WTC11 (cell line): ENCODE measurements around the gene TMUB1. TPM values are rescaled to one million over a fixed set of nuclear protein-coding genes. Genes with fewer than 3 reads are reported as not detected.

Source experiments
- ATAC-seq: fragments of 200-7000 bp; cut with Tn5 transposase; 2 replicates; pipeline ENCODE4 v1.10.0; 2021; ENCODE audit warnings: mild to moderate bottlenecking, moderate library complexity
- CTCF ChIA-PET: fragments of 300-600 bp; sonication (Branson Sonifier 250); formaldehyde crosslinking; loops from one replicate; lab custom pipeline; 2021; ENCODE audit warnings: antibody characterized with exemption; lab: Charles Lee
- POLR2A ChIA-PET: fragments of 350-600 bp; sonication (Branson Sonifier 250); formaldehyde crosslinking; loops from one replicate; lab custom pipeline; 2021; ENCODE audit warnings: antibody characterized with exemption; lab: Charles Lee
- DNase-seq: peaks from one replicate; pipeline ENCODE4 v3.0.0; 2021; ENCODE audit warnings: low spot score
- H3K27ac Mint-ChIP-seq: 2 replicates; pipeline ENCODE4 v1.8.0; 2021; ENCODE audit warnings: mixed read lengths
- H3K27me3 Mint-ChIP-seq: 2 replicates; pipeline ENCODE4 v1.8.0; 2021; ENCODE audit warnings: low read depth, mild to moderate bottlenecking, moderate library complexity, mixed read lengths
- H3K36me3 Mint-ChIP-seq: 2 replicates; pipeline ENCODE4 v1.8.0; 2021; ENCODE audit warnings: mixed read lengths
- H3K4me1 Mint-ChIP-seq: 2 replicates; pipeline ENCODE4 v1.8.0; 2022; ENCODE audit warnings: mixed read lengths
- H3K4me3 Mint-ChIP-seq: 2 replicates; pipeline ENCODE4 v1.8.0; 2021; ENCODE audit warnings: mild to moderate bottlenecking, moderate library complexity, mixed read lengths
- H3K9me3 Mint-ChIP-seq: 2 replicates; pipeline ENCODE4 v1.8.0; 2021; ENCODE audit warnings: mixed read lengths
- AR ChIP-seq: fragments of 250-450 bp; sonication (Bioruptor Pico); IDR thresholded peaks from 2 replicates; pipeline ENCODE4 v1.9.0; 2021; ENCODE audit warnings: mild to moderate bottlenecking
- ATF3 ChIP-seq: sonication (generic); formaldehyde crosslinking; conservative IDR thresholded peaks from 2 replicates; pipeline ENCODE4 v1.8.1; 2022; ENCODE audit warnings: mild to moderate bottlenecking, missing genetic modification reagents
- CDX4 ChIP-seq: fragments of 250-450 bp; sonication (Bioruptor Pico); IDR thresholded peaks from 2 replicates; pipeline ENCODE4 v1.9.0; 2021; ENCODE audit warnings: moderate library complexity, mild to moderate bottlenecking, inconsistent platforms, borderline replicate concordance
- ELF4 ChIP-seq: sonication (generic); formaldehyde crosslinking; IDR thresholded peaks from 2 replicates; pipeline ENCODE4 v1.8.1; 2022; ENCODE audit warnings: low read depth, mild to moderate bottlenecking, moderate library complexity, missing genetic modification reagents
- ETV6 ChIP-seq: sonication (generic); formaldehyde crosslinking; IDR thresholded peaks from 2 replicates; pipeline ENCODE4 v1.8.1; 2022; ENCODE audit warnings: mild to moderate bottlenecking, missing genetic modification reagents
- HMGA2 ChIP-seq: fragments of 250-450 bp; sonication (Bioruptor Pico); IDR thresholded peaks from 2 replicates; pipeline ENCODE4 v1.4.0; 2021; ENCODE audit warnings: mild to moderate bottlenecking, moderate library complexity
- JAZF1 ChIP-seq: fragments of 250-450 bp; sonication (Bioruptor Pico); IDR thresholded peaks from 2 replicates; pipeline ENCODE4 v1.9.0; 2021; ENCODE audit warnings: moderate library complexity, mild to moderate bottlenecking, inconsistent platforms
- NFE2L1 ChIP-seq: sonication (generic); formaldehyde crosslinking; IDR thresholded peaks from 2 replicates; pipeline ENCODE4 v1.8.1; 2023; ENCODE audit warnings: missing genetic modification reagents
- NR3C1 ChIP-seq: sonication (generic); formaldehyde crosslinking; conservative IDR thresholded peaks from 2 replicates; pipeline ENCODE4 v1.8.1; 2023; ENCODE audit warnings: low read depth, mild to moderate bottlenecking, missing genetic modification reagents
- PRRX2 ChIP-seq: fragments of 250-450 bp; sonication (Bioruptor Pico); IDR thresholded peaks from 2 replicates; pipeline ENCODE4 v1.8.0; 2021; ENCODE audit warnings: mild to moderate bottlenecking
- SMAD4 ChIP-seq: sonication (generic); formaldehyde crosslinking; IDR thresholded peaks from 2 replicates; pipeline ENCODE4 v1.8.0; 2022; ENCODE audit warnings: mild to moderate bottlenecking, missing genetic modification reagents
- SP1 ChIP-seq: sonication (generic); formaldehyde crosslinking; conservative IDR thresholded peaks from 2 replicates; pipeline ENCODE4 v1.8.1; 2022; ENCODE audit warnings: missing genetic modification reagents
- TCF7 ChIP-seq: sonication (generic); formaldehyde crosslinking; IDR thresholded peaks from 2 replicates; pipeline ENCODE4 v1.8.0; 2022; ENCODE audit warnings: mild to moderate bottlenecking, low read depth, missing genetic modification reagents, moderate library complexity
- USF1 ChIP-seq: sonication (generic); formaldehyde crosslinking; IDR thresholded peaks from 2 replicates; pipeline ENCODE4 v1.8.0; 2022; ENCODE audit warnings: mild to moderate bottlenecking, missing genetic modification reagents
- ZBTB21 ChIP-seq: sonication (generic); formaldehyde crosslinking; IDR thresholded peaks from 2 replicates; pipeline ENCODE4 v1.8.1; 2023; ENCODE audit warnings: mild to moderate bottlenecking, missing genetic modification reagents, borderline replicate concordance
- ZNF219 ChIP-seq: sonication (generic); formaldehyde crosslinking; IDR thresholded peaks from 2 replicates; pipeline ENCODE4 v1.8.0; 2023; ENCODE audit warnings: missing genetic modification reagents, mild to moderate bottlenecking, borderline replicate concordance
- ZNF232 ChIP-seq: sonication (generic); formaldehyde crosslinking; IDR thresholded peaks from 2 replicates; pipeline ENCODE4 v1.8.0; 2022; ENCODE audit warnings: mild to moderate bottlenecking, missing genetic modification reagents
- ZNF263 ChIP-seq: sonication (generic); formaldehyde crosslinking; IDR thresholded peaks from 2 replicates; pipeline ENCODE4 v1.8.1; 2022; ENCODE audit warnings: low read depth, mild to moderate bottlenecking, moderate library complexity, missing genetic modification reagents
- ZNF416 ChIP-seq: fragments of 250-450 bp; sonication (Bioruptor Pico); IDR thresholded peaks from 2 replicates; pipeline ENCODE4 v1.9.0; 2021; ENCODE audit warnings: mild to moderate bottlenecking, inconsistent platforms
- total RNA-seq: library from RNA; stranded (reverse); gene quantifications from 3 replicates; pipeline ENCODE4 v1.2.3, GENCODE V29; 2021
- TF ChIP-seq, protein P1 (sequence below): sonication (generic); formaldehyde crosslinking; IDR thresholded peaks from 2 replicates; pipeline ENCODE4 v1.8.0; 2022; ENCODE audit warnings: mild to moderate bottlenecking, missing genetic modification reagents
- TF ChIP-seq, protein P2 (sequence below): sonication (generic); formaldehyde crosslinking; IDR thresholded peaks from 2 replicates; pipeline ENCODE4 v1.8.0; 2023; ENCODE audit warnings: missing genetic modification reagents
- TF ChIP-seq, protein P3 (sequence below): sonication (generic); formaldehyde crosslinking; IDR thresholded peaks from 2 replicates; pipeline ENCODE4 v1.8.1; 2023; ENCODE audit warnings: mild to moderate bottlenecking, missing genetic modification reagents, moderate library complexity
- TF ChIP-seq, protein P4 (sequence below): sonication (generic); formaldehyde crosslinking; IDR thresholded peaks from 2 replicates; pipeline ENCODE4 v1.8.0; 2023; ENCODE audit warnings: mild to moderate bottlenecking, missing genetic modification reagents
- TF ChIP-seq, protein P5 (sequence below): sonication (generic); formaldehyde crosslinking; IDR thresholded peaks from 2 replicates; pipeline ENCODE4 v1.8.1; 2023; ENCODE audit warnings: mild to moderate bottlenecking, missing genetic modification reagents, moderate library complexity
- TF ChIP-seq, protein P6 (sequence below): fragments of 250-450 bp; sonication (Bioruptor Pico); IDR thresholded peaks from 2 replicates; pipeline ENCODE4 v2.1.2; 2022; ENCODE audit warnings: mild to moderate bottlenecking, moderate library complexity

Gene TMUB1
- total RNA-seq, 1 experiment from 2014 or later = 72.8 TPM

GRCh38 chr7:151062399-151063211 is 20.7 kb downstream of the TMUB1 start (continued):
- 0 out of 2 replicates have a peak, but pooled peaks have one; percentile 44 for TF ChIP-seq NFE2L1 (CRISPR knock-in tag)
- TF ChIP-seq, protein P1, sequence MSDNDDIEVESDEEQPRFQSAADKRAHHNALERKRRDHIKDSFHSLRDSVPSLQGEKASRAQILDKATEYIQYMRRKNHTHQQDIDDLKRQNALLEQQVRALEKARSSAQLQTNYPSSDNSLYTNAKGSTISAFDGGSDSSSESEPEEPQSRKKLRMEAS (CRISPR knock-in tag) = peak; percentile 95
- TF ChIP-seq SP1 (CRISPR knock-in tag) = peak; percentile 75
- no peak; the same call in 1 of the 2 replicates for TF ChIP-seq ETV6 (CRISPR knock-in tag)
- TF ChIP-seq ZNF416 (CRISPR knock-in tag) = no peak
- TF ChIP-seq ATF3 (CRISPR knock-in tag) = no peak
- TF ChIP-seq, protein P2, sequence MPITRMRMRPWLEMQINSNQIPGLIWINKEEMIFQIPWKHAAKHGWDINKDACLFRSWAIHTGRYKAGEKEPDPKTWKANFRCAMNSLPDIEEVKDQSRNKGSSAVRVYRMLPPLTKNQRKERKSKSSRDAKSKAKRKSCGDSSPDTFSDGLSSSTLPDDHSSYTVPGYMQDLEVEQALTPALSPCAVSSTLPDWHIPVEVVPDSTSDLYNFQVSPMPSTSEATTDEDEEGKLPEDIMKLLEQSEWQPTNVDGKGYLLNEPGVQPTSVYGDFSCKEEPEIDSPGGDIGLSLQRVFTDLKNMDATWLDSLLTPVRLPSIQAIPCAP (CRISPR knock-in tag) = no peak
- TF ChIP-seq TCF7 (CRISPR knock-in tag) = no peak
- TF ChIP-seq ELF4 (CRISPR knock-in tag) = no peak
- no peak for TF ChIP-seq NR3C1 (CRISPR knock-in tag)
- TF ChIP-seq, protein P3, sequence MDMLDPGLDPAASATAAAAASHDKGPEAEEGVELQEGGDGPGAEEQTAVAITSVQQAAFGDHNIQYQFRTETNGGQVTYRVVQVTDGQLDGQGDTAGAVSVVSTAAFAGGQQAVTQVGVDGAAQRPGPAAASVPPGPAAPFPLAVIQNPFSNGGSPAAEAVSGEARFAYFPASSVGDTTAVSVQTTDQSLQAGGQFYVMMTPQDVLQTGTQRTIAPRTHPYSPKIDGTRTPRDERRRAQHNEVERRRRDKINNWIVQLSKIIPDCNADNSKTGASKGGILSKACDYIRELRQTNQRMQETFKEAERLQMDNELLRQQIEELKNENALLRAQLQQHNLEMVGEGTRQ = peak; percentile 98
- no peak for TF ChIP-seq HMGA2 (CRISPR knock-in tag)
- no peak for TF ChIP-seq AR (CRISPR knock-in tag)
- peak; percentile 99 for TF ChIP-seq USF1 (CRISPR knock-in tag)
- no peak for TF ChIP-seq ZNF263 (CRISPR knock-in tag)
- no peak for TF ChIP-seq CDX4 (CRISPR knock-in tag)
- no peak for TF ChIP-seq ZNF219 (CRISPR knock-in tag)
- TF ChIP-seq ZBTB21 = no peak

DNA sequence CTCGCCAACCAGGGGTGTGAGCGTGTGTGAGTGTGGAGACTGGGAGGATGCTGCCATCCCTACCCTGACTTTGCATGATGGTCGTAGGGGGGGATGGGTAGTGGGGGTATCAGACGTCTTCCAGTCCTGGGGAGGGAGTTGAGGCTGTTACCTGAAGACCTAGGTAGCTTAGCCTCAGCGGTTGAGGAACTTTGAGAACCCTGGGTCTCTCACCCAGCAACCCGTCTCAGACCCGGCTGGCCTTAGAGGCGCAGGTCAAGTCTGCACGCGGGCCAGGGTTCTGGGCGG is 21.2 kb downstream of the TMUB1 start:
- Mint-ChIP-seq H3K9me3 (no peaks in the 10 kb centered on the region), H3K36me3 (peaks cover 8% of the 10 kb centered on the region), H3K4me1 (peaks cover 32% of the 10 kb centered on the region), H3K27me3 (peaks cover 2% of the 10 kb centered on the region; the same call in 1 of the 2 replicates), H3K4me3 (peak overlapping the region; percentile 83), H3K27ac (0 out of 2 replicates have a peak overlapping the region, but pooled peaks have one; percentile 57)
- DNase-seq (no peak), ATAC-seq (no peak)
- POLR2A ChIA-PET = interaction anchor here (1.3 to 2.3 kb wide), 9 partner anchors 11 to 165 kb away, joined by 4 to 13 read pairs (median 9); partner anchors contain the start of genes ABCB8, ABCF2, FASTK and TMUB1
- CTCF ChIA-PET = interaction anchor here (0.5 to 2.6 kb wide), 29 partner anchors 11 to 182 kb away, joined by 3 to 36 read pairs (median 5); partner anchors contain the start of genes ABCB8, FASTK and H2BK1
- TF ChIP-seq, protein P4, sequence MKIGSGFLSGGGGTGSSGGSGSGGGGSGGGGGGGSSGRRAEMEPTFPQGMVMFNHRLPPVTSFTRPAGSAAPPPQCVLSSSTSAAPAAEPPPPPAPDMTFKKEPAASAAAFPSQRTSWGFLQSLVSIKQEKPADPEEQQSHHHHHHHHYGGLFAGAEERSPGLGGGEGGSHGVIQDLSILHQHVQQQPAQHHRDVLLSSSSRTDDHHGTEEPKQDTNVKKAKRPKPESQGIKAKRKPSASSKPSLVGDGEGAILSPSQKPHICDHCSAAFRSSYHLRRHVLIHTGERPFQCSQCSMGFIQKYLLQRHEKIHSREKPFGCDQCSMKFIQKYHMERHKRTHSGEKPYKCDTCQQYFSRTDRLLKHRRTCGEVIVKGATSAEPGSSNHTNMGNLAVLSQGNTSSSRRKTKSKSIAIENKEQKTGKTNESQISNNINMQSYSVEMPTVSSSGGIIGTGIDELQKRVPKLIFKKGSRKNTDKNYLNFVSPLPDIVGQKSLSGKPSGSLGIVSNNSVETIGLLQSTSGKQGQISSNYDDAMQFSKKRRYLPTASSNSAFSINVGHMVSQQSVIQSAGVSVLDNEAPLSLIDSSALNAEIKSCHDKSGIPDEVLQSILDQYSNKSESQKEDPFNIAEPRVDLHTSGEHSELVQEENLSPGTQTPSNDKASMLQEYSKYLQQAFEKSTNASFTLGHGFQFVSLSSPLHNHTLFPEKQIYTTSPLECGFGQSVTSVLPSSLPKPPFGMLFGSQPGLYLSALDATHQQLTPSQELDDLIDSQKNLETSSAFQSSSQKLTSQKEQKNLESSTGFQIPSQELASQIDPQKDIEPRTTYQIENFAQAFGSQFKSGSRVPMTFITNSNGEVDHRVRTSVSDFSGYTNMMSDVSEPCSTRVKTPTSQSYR (CRISPR knock-in tag) = no peak
- no peak for TF ChIP-seq ZNF232 (CRISPR knock-in tag)
- TF ChIP-seq, protein P5, sequence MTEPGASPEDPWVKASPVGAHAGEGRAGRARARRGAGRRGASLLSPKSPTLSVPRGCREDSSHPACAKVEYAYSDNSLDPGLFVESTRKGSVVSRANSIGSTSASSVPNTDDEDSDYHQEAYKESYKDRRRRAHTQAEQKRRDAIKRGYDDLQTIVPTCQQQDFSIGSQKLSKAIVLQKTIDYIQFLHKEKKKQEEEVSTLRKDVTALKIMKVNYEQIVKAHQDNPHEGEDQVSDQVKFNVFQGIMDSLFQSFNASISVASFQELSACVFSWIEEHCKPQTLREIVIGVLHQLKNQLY (CRISPR knock-in tag) = no peak
- TF ChIP-seq SMAD4 (CRISPR knock-in tag) = no peak
- TF ChIP-seq PRRX2 (CRISPR knock-in tag) = no peak
- TF ChIP-seq ZBTB21 = no peak
- TF ChIP-seq JAZF1 (CRISPR knock-in tag) = no peak
- TF ChIP-seq, protein P6, sequence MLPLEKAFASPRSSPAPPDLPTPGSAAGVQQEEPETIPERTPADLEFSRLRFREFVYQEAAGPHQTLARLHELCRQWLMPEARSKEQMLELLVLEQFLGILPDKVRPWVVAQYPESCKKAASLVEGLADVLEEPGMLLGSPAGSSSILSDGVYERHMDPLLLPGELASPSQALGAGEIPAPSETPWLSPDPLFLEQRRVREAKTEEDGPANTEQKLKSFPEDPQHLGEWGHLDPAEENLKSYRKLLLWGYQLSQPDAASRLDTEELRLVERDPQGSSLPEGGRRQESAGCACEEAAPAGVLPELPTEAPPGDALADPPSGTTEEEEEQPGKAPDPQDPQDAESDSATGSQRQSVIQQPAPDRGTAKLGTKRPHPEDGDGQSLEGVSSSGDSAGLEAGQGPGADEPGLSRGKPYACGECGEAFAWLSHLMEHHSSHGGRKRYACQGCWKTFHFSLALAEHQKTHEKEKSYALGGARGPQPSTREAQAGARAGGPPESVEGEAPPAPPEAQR (CRISPR knock-in tag) = no peak
